ENCODE results near the gene TRAPPC12. TPM values are rescaled to one million over a fixed set of nuclear protein-coding genes. Genes with fewer than 3 reads are reported as not detected.

Gene TRAPPC12
- total and polyA plus RNA-seq, 7 experiments from 2014 or later, result 29.8 to 160 (median 104) TPM

- no peaks in the 10 kb centered on the region for H3K27me3 ChIP-seq (ENCODE audit: control insufficient read depth in 2 of 2, insufficient read depth in 2 of 2, low read length in 2 of 2)
- H3K4me1 Mint-ChIP-seq, result peaks cover 0 to 13% (median 10%) of the 10 kb centered on the region in 7 donors
- no peaks in the 10 kb centered on the region for H3K9me3 Mint-ChIP-seq
- H3K4me1 ChIP-seq (ENCODE audit: control insufficient read depth in 2 of 2, insufficient read depth in 2 of 2, low read length in 2 of 2), result no peaks in the 10 kb centered on the region
- DNase-seq (no peak), ATAC-seq (no peak)
- H3K27me3 Mint-ChIP-seq, result no peaks in the 10 kb centered on the region
- intact Hi-C loops (cut with micrococcal nuclease), result loop anchor here in 1 of 2 donors (5.0 kb wide), 1 partner anchor 43 kb away; the partner anchor contains the start of genes EIPR1 and TRAPPC12
- H3K36me3 Mint-ChIP-seq, result peaks cover 9 to 42% (median 12%) of the 10 kb centered on the region in 5 donors
- CTCF ChIA-PET, result interaction anchor here (0.6 to 1.6 kb wide), 3 partner anchors 21 to 232 kb away, joined by 3 to 5 read pairs (median 5); no protein-coding TSS in a partner anchor
- H3K9me3 ChIP-seq (ENCODE audit: control insufficient read depth in 2 of 3, low read length in 3 of 3), result no peaks in the 10 kb centered on the region
- POLR2A ChIA-PET, result interaction anchor here (0.6 kb wide), 1 partner anchor 35 kb away, joined by 6 read pairs; no protein-coding TSS in a partner anchor
- no peak overlapping the region for H3K4me3 ChIP-seq (ENCODE audit: low read length)
- no peak overlapping the region for H3K4me3 Mint-ChIP-seq
- H3K27ac ChIP-seq (ENCODE audit: low read depth, low read length), result no peak overlapping the region
- no peak overlapping the region for H3K27ac Mint-ChIP-seq
- peaks cover 9 to 81% (median 10%) of the 10 kb centered on the region in 3 experiments for H3K36me3 ChIP-seq (ENCODE audit: control insufficient read depth in 2 of 3, insufficient read depth in 3 of 3, low read length in 3 of 3)
Observed at GRCh38 chr2:3420076-3420768, 40.7 kb downstream of the TRAPPC12 start.

DNA sequence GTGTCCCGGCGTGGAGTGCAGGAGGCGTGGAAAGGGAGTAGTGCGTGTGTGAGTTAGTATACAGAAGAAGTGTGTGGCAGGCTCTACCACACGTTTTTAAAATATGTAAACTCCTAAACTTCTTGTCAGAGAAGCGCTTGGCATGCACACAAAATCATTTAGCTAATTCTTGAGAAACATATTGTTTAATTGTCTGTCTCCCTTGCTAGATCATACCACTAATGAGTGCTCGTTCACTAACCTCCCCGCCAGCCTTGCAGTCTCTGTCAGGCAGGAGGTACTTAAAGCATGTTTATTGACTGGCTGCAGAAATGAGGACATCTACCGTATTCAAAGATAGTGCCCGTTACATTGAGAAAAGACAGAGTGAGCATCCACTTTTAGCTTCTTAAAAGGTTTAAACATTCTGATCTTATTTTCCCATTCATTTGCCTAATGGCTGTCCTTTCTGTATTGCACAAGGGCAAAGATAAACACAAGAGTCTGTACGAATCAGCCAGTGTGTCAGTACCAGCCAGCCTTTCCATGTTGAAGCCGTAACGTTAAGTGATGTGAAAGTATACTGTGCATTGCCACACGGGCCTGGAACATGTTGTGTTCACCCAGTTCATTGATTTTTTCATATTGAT is 41.4 kb downstream of the TRAPPC12 start:
- Histone ChIP-seq H3K27ac (ENCODE audit: low read depth, low read length) (no peak overlapping the region), H3K36me3 (ENCODE audit: control insufficient read depth in 2 of 3, insufficient read depth in 3 of 3, low read length in 3 of 3) (peaks cover 12 to 86% (median 12%) of the 10 kb centered on the region in 3 experiments), H3K9me3 (ENCODE audit: control insufficient read depth in 2 of 3, low read length in 3 of 3) (no peaks in the 10 kb centered on the region), H3K4me3 (ENCODE audit: low read length) (no peak overlapping the region), H3K27me3 (ENCODE audit: control insufficient read depth in 2 of 2, insufficient read depth in 2 of 2, low read length in 2 of 2) (no peaks in the 10 kb centered on the region), H3K4me1 (ENCODE audit: control insufficient read depth in 2 of 2, insufficient read depth in 2 of 2, low read length in 2 of 2) (no peaks in the 10 kb centered on the region)
- no peak overlapping the region for H3K4me3 Mint-ChIP-seq
- ChIA-PET POLR2A (no interaction called here), CTCF (interaction anchor here (0.6 to 1.6 kb wide), 3 partner anchors 21 to 232 kb away, joined by 3 to 5 read pairs (median 5); no protein-coding TSS in a partner anchor)
- no peaks in the 10 kb centered on the region for H3K27me3 Mint-ChIP-seq
- intact Hi-C loops (cut with micrococcal nuclease), result loop anchor here in 1 of 2 donors (5.0 kb wide), 1 partner anchor 44 kb away; the partner anchor contains the start of genes EIPR1 and TRAPPC12
- peaks cover 0 to 12% (median 10%) of the 10 kb centered on the region in 7 donors for H3K4me1 Mint-ChIP-seq
- H3K27ac Mint-ChIP-seq, result no peak overlapping the region
- DNase-seq, result no peak
- no peak for ATAC-seq
- no peaks in the 10 kb centered on the region for H3K9me3 Mint-ChIP-seq
- H3K36me3 Mint-ChIP-seq, result peaks cover 9 to 46% (median 12%) of the 10 kb centered on the region in 5 donors

DNA sequence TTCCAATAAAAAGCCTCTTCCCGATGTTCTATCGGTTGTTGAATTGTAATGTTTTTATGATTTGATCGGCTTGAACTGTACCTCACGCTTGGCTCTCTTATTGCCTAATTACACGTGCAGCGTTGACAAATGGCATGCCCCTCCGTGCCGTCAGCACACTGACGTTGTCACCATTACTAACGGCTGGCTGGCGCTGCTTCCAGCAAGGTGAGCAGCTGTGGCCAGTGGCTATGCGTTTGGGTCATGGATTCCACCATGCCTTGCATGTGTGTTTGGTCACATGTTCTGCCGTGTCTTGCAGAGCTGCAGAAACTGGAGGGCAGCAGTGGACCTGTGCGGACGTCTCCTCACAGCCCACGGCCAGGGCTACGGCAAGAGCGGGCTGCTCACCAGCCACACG is 42.1 kb downstream of the TRAPPC12 start:
- DNase-seq (no peak), ATAC-seq (no peak)
- Mint-ChIP-seq H3K27me3 (no peaks in the 10 kb centered on the region), H3K4me3 (no peak overlapping the region), H3K9me3 (no peaks in the 10 kb centered on the region), H3K36me3 (peaks cover 9 to 52% (median 12%) of the 10 kb centered on the region in 5 donors), H3K4me1 (peaks cover 0 to 12% (median 10%) of the 10 kb centered on the region in 7 donors), H3K27ac (no peak overlapping the region)
- Histone ChIP-seq H3K9me3 (ENCODE audit: control insufficient read depth in 2 of 3, low read length in 3 of 3) (no peaks in the 10 kb centered on the region), H3K27me3 (ENCODE audit: control insufficient read depth in 2 of 2, insufficient read depth in 2 of 2, low read length in 2 of 2) (no peaks in the 10 kb centered on the region), H3K4me1 (ENCODE audit: control insufficient read depth in 2 of 2, insufficient read depth in 2 of 2, low read length in 2 of 2) (no peaks in the 10 kb centered on the region), H3K36me3 (ENCODE audit: control insufficient read depth in 2 of 3, insufficient read depth in 3 of 3, low read length in 3 of 3) (peaks cover 12 to 90% (median 12%) of the 10 kb centered on the region in 3 experiments), H3K27ac (ENCODE audit: low read depth, low read length) (no peak overlapping the region), H3K4me3 (ENCODE audit: low read length) (no peak overlapping the region)
- POLR2A ChIA-PET, result interaction anchor here (0.6 kb wide), 1 partner anchor 63 kb away, joined by 3 read pairs; no protein-coding TSS in a partner anchor
- intact Hi-C loops (cut with micrococcal nuclease), result loop anchor here in 1 of 2 donors (5.0 kb wide), 1 partner anchor 44 kb away; the partner anchor contains the start of genes EIPR1 and TRAPPC12
- CTCF ChIA-PET, result interaction anchor here (1.6 kb wide), 1 partner anchor 231 kb away, joined by 5 read pairs; no protein-coding TSS in a partner anchor

DNA sequence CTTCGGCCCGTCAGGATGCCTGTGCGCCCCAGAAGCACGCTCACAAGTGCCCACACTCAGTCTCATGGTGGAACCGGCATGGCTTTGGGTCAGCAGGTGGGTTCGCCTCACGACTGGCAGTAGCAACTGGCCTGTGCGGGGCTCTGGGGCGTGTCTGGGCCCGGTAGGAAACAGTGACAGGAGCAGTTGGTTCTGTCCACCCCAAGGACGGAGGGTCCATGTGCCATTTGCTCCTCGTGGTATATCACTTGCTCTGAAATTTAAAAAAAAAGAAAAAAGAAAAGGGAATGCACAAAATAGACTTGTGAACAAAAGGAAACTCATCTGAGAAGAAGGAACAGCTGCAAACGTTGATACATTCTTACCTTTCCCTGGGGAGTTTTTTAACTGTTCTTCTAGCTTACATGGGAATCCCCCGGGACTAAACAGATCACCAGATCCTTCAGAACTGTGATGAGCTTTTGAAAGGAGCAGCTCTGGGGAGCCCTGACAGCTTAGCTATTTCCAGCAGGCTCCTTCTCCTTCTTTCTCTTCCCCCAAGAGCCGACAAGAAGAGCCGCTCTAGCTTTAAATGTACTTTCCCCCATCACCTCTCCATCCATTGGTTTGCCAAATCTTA is 42.8 kb downstream of the TRAPPC12 start:
- CTCF ChIA-PET, result interaction anchor here (1.0 to 2.8 kb wide), 7 partner anchors 19 to 229 kb away, joined by 3 to 28 read pairs (median 3); partner anchors contain the start of gene TRAPPC12
- Mint-ChIP-seq H3K9me3 (no peaks in the 10 kb centered on the region), H3K27ac (peak overlapping the region in 2 of 9 donors; percentile 48 to 52), H3K27me3 (no peaks in the 10 kb centered on the region), H3K4me3 (no peak overlapping the region), H3K4me1 (peaks cover 0 to 12% (median 6%) of the 10 kb centered on the region in 7 donors), H3K36me3 (peaks cover 5 to 50% (median 11%) of the 10 kb centered on the region in 5 donors)
- POLR2A ChIA-PET, result no interaction called here
- Histone ChIP-seq H3K9me3 (ENCODE audit: control insufficient read depth in 2 of 3, low read length in 3 of 3) (no peaks in the 10 kb centered on the region), H3K36me3 (ENCODE audit: control insufficient read depth in 2 of 3, insufficient read depth in 3 of 3, low read length in 3 of 3) (peaks cover 12 to 92% (median 12%) of the 10 kb centered on the region in 3 experiments), H3K27ac (ENCODE audit: low read depth, low read length) (no peak overlapping the region), H3K27me3 (ENCODE audit: control insufficient read depth in 2 of 2, insufficient read depth in 2 of 2, low read length in 2 of 2) (no peaks in the 10 kb centered on the region), H3K4me3 (ENCODE audit: low read length) (no peak overlapping the region), H3K4me1 (ENCODE audit: control insufficient read depth in 2 of 2, insufficient read depth in 2 of 2, low read length in 2 of 2) (no peaks in the 10 kb centered on the region)
- DNase-seq (no peak), ATAC-seq (no peak)
- intact Hi-C loops (cut with micrococcal nuclease), result loop anchor here in 1 of 2 donors (5.0 kb wide), 1 partner anchor 45 kb away; the partner anchor contains the start of genes EIPR1 and TRAPPC12

DNA sequence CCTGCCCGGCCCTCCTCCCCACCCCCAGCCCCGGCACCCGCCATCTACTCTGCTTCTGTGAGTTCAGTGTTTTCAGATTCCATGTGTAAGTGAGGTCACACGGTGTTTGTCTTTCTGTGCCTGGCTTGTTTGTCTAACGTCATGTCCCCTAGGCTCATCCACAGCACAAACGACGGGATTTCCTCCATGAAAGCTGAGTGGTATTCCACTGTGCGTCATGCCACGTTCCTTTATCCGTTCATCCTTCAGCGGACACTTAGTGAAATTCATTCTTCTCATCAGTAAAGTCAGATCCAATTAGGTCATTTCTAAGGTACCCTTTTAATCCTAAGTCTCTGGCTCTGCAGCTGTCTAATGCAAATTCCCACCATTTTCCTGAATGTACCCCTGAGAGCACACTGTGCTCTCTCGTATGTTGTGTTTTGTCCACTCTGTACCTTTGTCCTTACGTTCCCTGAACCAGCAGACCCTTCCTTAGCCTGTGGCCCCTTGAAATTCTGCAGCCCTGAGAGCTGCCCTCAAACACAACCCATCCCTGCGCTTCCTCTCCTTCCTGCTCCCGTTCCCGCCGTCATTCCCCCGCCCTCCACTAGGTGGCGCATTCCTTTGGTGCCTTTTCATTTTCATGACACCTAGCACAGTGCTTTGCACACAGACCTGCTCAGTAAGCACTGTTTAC is 44.1 kb downstream of the TRAPPC12 start:
- Histone ChIP-seq H3K27me3 (ENCODE audit: control insufficient read depth in 2 of 2, insufficient read depth in 2 of 2, low read length in 2 of 2) (no peaks in the 10 kb centered on the region), H3K9me3 (ENCODE audit: control insufficient read depth in 2 of 3, low read length in 3 of 3) (no peaks in the 10 kb centered on the region), H3K4me1 (ENCODE audit: control insufficient read depth in 2 of 2, insufficient read depth in 2 of 2, low read length in 2 of 2) (no peaks in the 10 kb centered on the region), H3K27ac (ENCODE audit: low read depth, low read length) (no peak overlapping the region), H3K4me3 (ENCODE audit: low read length) (no peak overlapping the region), H3K36me3 (ENCODE audit: control insufficient read depth in 2 of 3, insufficient read depth in 3 of 3, low read length in 3 of 3) (peaks cover 12 to 86% (median 12%) of the 10 kb centered on the region in 3 experiments)
- ChIA-PET CTCF (interaction anchor here (0.8 to 2.8 kb wide), 15 partner anchors 9 to 228 kb away, joined by 3 to 28 read pairs (median 3); partner anchors contain the start of genes EIPR1 and TRAPPC12), POLR2A (no interaction called here)
- intact Hi-C loops (cut with micrococcal nuclease), result loop anchor here (1.0 to 5.0 kb wide), 4 partner anchors 39 to 228 kb away; partner anchors contain the start of genes EIPR1 (in 1 of the 2) and TRAPPC12 (in 1 of the 2)
- ATAC-seq, result peak; percentile 85
- DNase-seq, result peak; percentile 46 to 82 (median 61)
- peaks cover 0 to 13% (median 6%) of the 10 kb centered on the region in 7 donors for H3K4me1 Mint-ChIP-seq
- H3K4me3 Mint-ChIP-seq, result no peak overlapping the region
- H3K27me3 Mint-ChIP-seq, result no peaks in the 10 kb centered on the region
- H3K9me3 Mint-ChIP-seq, result no peaks in the 10 kb centered on the region
- H3K27ac Mint-ChIP-seq, result peak overlapping the region in 6 of 9 donors; percentile 33 to 85 (median 66)
- peaks cover 7 to 49% (median 11%) of the 10 kb centered on the region in 5 donors for H3K36me3 Mint-ChIP-seq

All from naive thymus-derived CD4-positive, alpha-beta T cell (primary cell).